CD14-positive monocyte (primary cell): ENCODE results near the gene ASH1L. TPM values are rescaled to one million over a fixed set of nuclear protein-coding genes. Genes with fewer than 3 reads are reported as not detected.

Experiments
- DNase-seq, 3 donors: peaks; one replicate each; pipeline ENCODE4 v3.0.0-alpha.2; 2011 to 2022
- H2AFZ ChIP-seq: 2 replicates; pipeline ENCODE4 v1.6.0; 2012; ENCODE audit warnings: mild to moderate bottlenecking, low read depth, low read length, inconsistent platforms; ENCODE audit not compliant: insufficient read depth, poor library complexity, severe bottlenecking
- H3K27ac ChIP-seq, 2 donors: 1 replicate in 1 of 2; 2 replicates in 1 of 2; pipeline ENCODE4 v1.5.1; 2012 to 2013; ENCODE audit warnings: low read length in 2 of 2, control low read depth in 1 of 2, inconsistent platforms in 1 of 2, low read depth in 1 of 2, mild to moderate bottlenecking in 1 of 2
- H3K27me3 ChIP-seq, 2 donors: one replicate each; pipeline versions ENCODE4 v1.6.0 to v1.6.1; 2011 to 2013; ENCODE audit warnings: low read length in 2 of 2; ENCODE audit not compliant: control insufficient read depth in 2 of 2, insufficient read depth in 2 of 2
- H3K36me3 ChIP-seq, 2 donors: replicated peaks in 1 of 2; 1 replicate in 1 of 2; 2 replicates in 1 of 2; pipeline versions ENCODE4 v1.5.1 to v1.6.1; 2012 to 2013; ENCODE audit warnings: low read length in 2 of 2, control low read depth in 1 of 2, inconsistent platforms in 1 of 2, mild to moderate bottlenecking in 1 of 2; ENCODE audit not compliant: insufficient read depth in 2 of 2, control insufficient read depth in 1 of 2
- H3K4me1 ChIP-seq, 2 donors: 1 replicate in 1 of 2; 2 replicates in 1 of 2; pipeline versions ENCODE4 v1.5.1 to v1.6.1; 2012 to 2013; ENCODE audit warnings: low read length in 2 of 2, control low read depth in 1 of 2, inconsistent platforms in 1 of 2, mild to moderate bottlenecking in 1 of 2, moderate library complexity in 1 of 2; ENCODE audit not compliant: insufficient read depth in 2 of 2, control insufficient read depth in 1 of 2
- H3K4me2 ChIP-seq: replicated peaks from 2 replicates; pipeline ENCODE3; 2012; ENCODE audit warnings: low read length, moderate library complexity, mild to moderate bottlenecking; ENCODE audit not compliant: poor library complexity, severe bottlenecking; ENCODE audit errors: extremely low read depth
- H3K4me3 ChIP-seq, 3 experiments: fragments of 200-600 bp in 1 of 3; sonication (generic) in 1 of 3; replicated peaks in 1 of 3; 1 replicate in 2 of 3; 2 replicates in 1 of 3; pipeline ENCODE4 v1.5.1; 2011 to 2013; ENCODE audit warnings: low read length in 3 of 3, mild to moderate bottlenecking in 3 of 3, control low read depth in 2 of 3, low read depth in 2 of 3, inconsistent platforms in 1 of 3, moderate library complexity in 1 of 3
- H3K79me2 ChIP-seq: 2 replicates; pipeline ENCODE4 v1.6.0; 2012; ENCODE audit warnings: mild to moderate bottlenecking, control low read depth, inconsistent platforms, low read length, moderate library complexity; ENCODE audit not compliant: insufficient read depth
- H3K9ac ChIP-seq: 2 replicates; pipeline ENCODE4 v1.6.0; 2017; ENCODE audit warnings: low read length, mild to moderate bottlenecking; ENCODE audit not compliant: insufficient read depth, poor library complexity, severe bottlenecking
- H3K9me3 ChIP-seq, 2 donors: replicated peaks in 1 of 2; 1 replicate in 1 of 2; 2 replicates in 1 of 2; pipeline versions ENCODE4 v1.5.1 to v1.6.1; 2012 to 2013; ENCODE audit warnings: low read length in 2 of 2, control low read depth in 1 of 2; ENCODE audit not compliant: control insufficient read depth in 1 of 2, insufficient read depth in 1 of 2
- H4K20me1 ChIP-seq: 2 replicates; pipeline ENCODE4 v1.6.0; 2012; ENCODE audit warnings: mild to moderate bottlenecking, low read length, control low read depth, moderate library complexity; ENCODE audit not compliant: insufficient read depth
- H3K27ac Mint-ChIP-seq, 7 donors: one replicate each; pipeline ENCODE4 v1.8.0; 2020; ENCODE audit warnings: mild to moderate bottlenecking in 7 of 7, mixed read lengths in 7 of 7, moderate library complexity in 6 of 7, inconsistent platforms in 2 of 7
- H3K27me3 Mint-ChIP-seq, 3 donors: one replicate each; pipeline ENCODE4 v1.8.0; 2021 to 2022; ENCODE audit warnings: low read depth in 3 of 3, mild to moderate bottlenecking in 3 of 3, mixed read lengths in 3 of 3, moderate library complexity in 3 of 3, inconsistent platforms in 1 of 3
- H3K36me3 Mint-ChIP-seq, 2 donors: one replicate each; pipeline ENCODE4 v1.8.0; 2020; ENCODE audit warnings: mixed read lengths in 2 of 2, inconsistent platforms in 1 of 2, mild to moderate bottlenecking in 1 of 2
- H3K4me1 Mint-ChIP-seq: one replicate; pipeline ENCODE4 v1.8.0; 2020; ENCODE audit warnings: mild to moderate bottlenecking, mixed read lengths
- H3K4me3 Mint-ChIP-seq, 2 donors: one replicate each; pipeline ENCODE4 v1.8.0; 2020; ENCODE audit warnings: mild to moderate bottlenecking in 2 of 2, mixed read lengths in 2 of 2, moderate library complexity in 1 of 2
- H3K9me3 Mint-ChIP-seq, 7 donors: one replicate each; pipeline ENCODE4 v1.8.0; 2020 to 2022; ENCODE audit warnings: mixed read lengths in 7 of 7, mild to moderate bottlenecking in 6 of 7, moderate library complexity in 6 of 7, inconsistent platforms in 2 of 7
- WGBS: methylation state at CpG from one replicate; pipeline ENCODE4 v1.1.5; 2013; ENCODE audit warnings: missing lambda C conversion rate; ENCODE audit not compliant: insufficient coverage; 5-methylcytosine and 5-hydroxymethylcytosine counted together
- intact Hi-C, 2 donors: fragments of 100-400 bp; cut with micrococcal nuclease; formaldehyde crosslinking; loops; one replicate each; pipeline versions ENCODE4 v1.15.0 to v1.15.1; 2023
- polyA plus RNA-seq, 3 donors: library from polyadenylated mRNA; depleted of rRNA in 1 of 3; unstranded in 2 of 3; stranded (reverse) in 1 of 3; fragments of 300-500 nt in 2 of 3; fragments of >200 nt in 1 of 3; fragmentation: Illumina TruSeq in 2 of 3; gene quantifications; 1 replicate in 2 of 3; 2 replicates in 1 of 3; pipeline ENCODE4 v1.2.3, GENCODE V29; 2012 to 2021
- TF ChIP-seq, protein P1 (sequence below): fragments of 200-600 bp; IDR thresholded peaks from one replicate; pipeline ENCODE4 v1.8.0; 2022; ENCODE audit warnings: antibody characterized with exemption, mild to moderate bottlenecking

ASH1L gene
- polyA plus RNA-seq, 3 donors = 2.7 to 21.5 (median 5.6) TPM

DNA sequence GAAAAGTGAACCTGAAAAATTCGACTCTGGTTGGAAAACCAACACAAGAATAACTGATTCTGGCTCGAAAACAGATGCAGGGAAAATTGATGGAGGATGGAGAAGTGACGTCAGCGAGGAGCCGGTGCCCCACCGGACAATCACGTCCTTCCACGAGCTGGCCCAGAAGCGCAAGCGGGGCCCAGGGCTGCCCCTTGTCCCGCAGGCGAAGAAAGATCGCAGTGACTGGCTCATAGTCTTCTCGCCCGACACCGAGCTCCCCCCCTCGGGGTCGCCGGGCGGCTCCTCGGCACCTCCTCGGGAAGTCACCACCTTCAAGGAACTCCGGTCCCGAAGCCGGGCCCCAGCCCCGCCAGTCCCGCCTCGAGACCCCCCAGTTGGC lies 240.0 kb downstream of the ASH1L start:
- H3K27ac ChIP-seq = no peak overlapping the region

DNA sequence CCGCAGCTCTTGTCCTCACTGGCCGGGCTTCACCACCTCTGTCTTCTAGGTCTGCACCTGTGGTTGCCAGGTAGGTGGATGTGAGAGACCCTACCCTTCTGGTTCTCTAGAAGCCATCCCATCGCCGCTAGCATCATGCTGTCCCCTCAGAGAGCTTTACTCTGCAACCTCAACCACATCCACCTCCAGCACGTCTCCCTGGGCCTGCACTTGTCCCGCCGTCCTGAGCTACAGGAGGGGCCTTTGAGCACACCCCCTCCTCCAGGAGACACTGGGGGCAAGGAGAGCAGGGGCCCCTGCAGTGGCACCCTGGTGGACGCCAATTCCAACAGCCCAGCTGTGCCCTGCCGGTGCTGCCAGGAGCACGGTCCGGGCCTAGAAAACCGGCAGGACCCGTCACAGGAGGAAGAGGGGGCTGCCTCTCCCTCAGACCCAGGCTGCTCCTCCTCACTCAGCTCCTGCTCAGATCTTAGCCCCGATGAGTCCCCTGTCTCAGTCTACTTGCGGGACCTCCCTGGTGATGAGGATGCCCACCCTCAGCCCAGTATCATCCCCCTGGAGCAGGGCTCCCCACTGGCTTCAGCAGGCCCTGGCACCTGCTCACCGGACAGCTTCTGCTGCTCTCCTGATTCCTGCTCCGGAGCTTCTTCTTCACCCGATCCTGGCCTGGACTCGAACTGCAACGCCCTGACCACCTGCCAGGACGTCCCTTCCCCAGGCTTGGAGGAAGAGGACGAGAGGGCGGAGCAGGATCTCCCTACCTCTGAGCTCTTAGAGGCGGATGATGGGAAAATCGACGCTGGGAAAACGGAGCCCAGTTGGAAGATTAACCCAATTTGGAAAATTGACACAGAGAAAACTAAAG lies 240.7 kb downstream of the ASH1L start:
- Mint-ChIP-seq H3K4me1 (peaks cover 51% of the 10 kb centered on the region), H3K27ac (peak overlapping the region in 2 of 7 donors; percentile 18 to 48), H3K4me3 (peak overlapping the region; percentile 74 to 87), H3K27me3 (peaks cover 2 to 7% (median 2%) of the 10 kb centered on the region in 3 donors), H3K36me3 (peaks cover 19 to 21% of the 10 kb centered on the region in 2 donors), H3K9me3 (no peaks in the 10 kb centered on the region)
- H3K27me3 ChIP-seq = no peaks in the 10 kb centered on the region
- TF ChIP-seq, protein P1, sequence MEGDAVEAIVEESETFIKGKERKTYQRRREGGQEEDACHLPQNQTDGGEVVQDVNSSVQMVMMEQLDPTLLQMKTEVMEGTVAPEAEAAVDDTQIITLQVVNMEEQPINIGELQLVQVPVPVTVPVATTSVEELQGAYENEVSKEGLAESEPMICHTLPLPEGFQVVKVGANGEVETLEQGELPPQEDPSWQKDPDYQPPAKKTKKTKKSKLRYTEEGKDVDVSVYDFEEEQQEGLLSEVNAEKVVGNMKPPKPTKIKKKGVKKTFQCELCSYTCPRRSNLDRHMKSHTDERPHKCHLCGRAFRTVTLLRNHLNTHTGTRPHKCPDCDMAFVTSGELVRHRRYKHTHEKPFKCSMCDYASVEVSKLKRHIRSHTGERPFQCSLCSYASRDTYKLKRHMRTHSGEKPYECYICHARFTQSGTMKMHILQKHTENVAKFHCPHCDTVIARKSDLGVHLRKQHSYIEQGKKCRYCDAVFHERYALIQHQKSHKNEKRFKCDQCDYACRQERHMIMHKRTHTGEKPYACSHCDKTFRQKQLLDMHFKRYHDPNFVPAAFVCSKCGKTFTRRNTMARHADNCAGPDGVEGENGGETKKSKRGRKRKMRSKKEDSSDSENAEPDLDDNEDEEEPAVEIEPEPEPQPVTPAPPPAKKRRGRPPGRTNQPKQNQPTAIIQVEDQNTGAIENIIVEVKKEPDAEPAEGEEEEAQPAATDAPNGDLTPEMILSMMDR = no peak
- no peak overlapping the region for H3K27ac ChIP-seq
- H3K4me1 ChIP-seq = peaks cover 31 to 56% of the 10 kb centered on the region in 2 donors
- H3K36me3 ChIP-seq = peaks cover 0 to 17% of the 10 kb centered on the region in 2 donors
- peaks cover 16% of the 10 kb centered on the region for H3K79me2 ChIP-seq
- H4K20me1 ChIP-seq = peaks cover 17% of the 10 kb centered on the region
- H3K4me2 ChIP-seq = peak overlapping the region; percentile 78
- no peak overlapping the region for H3K9ac ChIP-seq
- H3K9me3 ChIP-seq = no peaks in the 10 kb centered on the region
- no peak for DNase-seq
- intact Hi-C loops = loop anchor here (2.0 to 5.0 kb wide), 5 partner anchors 13 to 71 kb away; partner anchors contain the start of genes FDPS (in 2 of the 2) and HCN3 (in 1 of the 2)
- H2AFZ ChIP-seq = peak overlapping the region; percentile 97
- 81% methylated on average over 27 of the region's 27 CpGs for WGBS
- peak overlapping the region in 1 of 3 experiments; percentile 80 for H3K4me3 ChIP-seq

More for the DNA sequence above, 240.0 kb downstream of the ASH1L start:
- Histone ChIP-seq H3K9ac (peak overlapping the region; percentile 65), H3K4me2 (peak overlapping the region; percentile 78), H3K4me3 (peak overlapping the region; percentile 62 to 84 (median 80)), H3K36me3 (peaks cover 0 to 17% of the 10 kb centered on the region in 2 donors), H3K79me2 (peaks cover 16% of the 10 kb centered on the region), H3K9me3 (no peaks in the 10 kb centered on the region), H2AFZ (peak overlapping the region; percentile 97), H3K4me1 (peaks cover 31 to 56% of the 10 kb centered on the region in 2 donors), H3K27me3 (no peaks in the 10 kb centered on the region), H4K20me1 (peaks cover 17% of the 10 kb centered on the region)
- intact Hi-C loops = loop anchor here (2.0 to 5.0 kb wide), 5 partner anchors 14 to 72 kb away; partner anchors contain the start of genes FDPS (in 2 of the 2) and HCN3 (in 1 of the 2)
- Mint-ChIP-seq H3K27ac (peak overlapping the region in 2 of 7 donors; percentile 14 to 78), H3K4me3 (peak overlapping the region; percentile 71 to 82), H3K36me3 (peaks cover 19 to 22% of the 10 kb centered on the region in 2 donors), H3K27me3 (peaks cover 2 to 7% (median 2%) of the 10 kb centered on the region in 3 donors), H3K4me1 (peaks cover 51% of the 10 kb centered on the region), H3K9me3 (no peaks in the 10 kb centered on the region)
- 2% methylated on average over 26 of the region's 28 CpGs for WGBS
- TF ChIP-seq, protein P1 = no peak
- DNase-seq = peak in 2 of 3 donors; percentile 14 to 40
